Vagina (tissue), 2 donors: ENCODE data around the gene MAG.

ENCODE experiments used
- POLR2A ChIP-seq, 2 donors: fragments of 450-650 bp; IDR thresholded peaks; one replicate each; pipeline ENCODE4 v1.6.1; 2017; ENCODE audit warnings: antibody characterized with exemption in 2 of 2, mild to moderate bottlenecking in 2 of 2, moderate library complexity in 2 of 2
- POLR2AphosphoS5 ChIP-seq, 2 donors: sonication (generic); formaldehyde crosslinking; IDR thresholded peaks; one replicate each; pipeline ENCODE4 v1.9.0; 2017; ENCODE audit warnings: antibody characterized with exemption in 2 of 2, mild to moderate bottlenecking in 2 of 2, low read depth in 1 of 2; ENCODE audit not compliant: insufficient read depth in 1 of 2
- TF ChIP-seq, protein P1 (sequence below), 3 experiments: fragments of 450-650 bp in 2 of 3; fragments of 200-600 bp in 1 of 3; sonication (generic) in 1 of 3; IDR thresholded peaks; one replicate each; pipeline ENCODE4 v1.5.1; 2017 to 2019; ENCODE audit warnings: antibody characterized with exemption in 3 of 3, mild to moderate bottlenecking in 2 of 3, moderate library complexity in 2 of 3

DNA sequence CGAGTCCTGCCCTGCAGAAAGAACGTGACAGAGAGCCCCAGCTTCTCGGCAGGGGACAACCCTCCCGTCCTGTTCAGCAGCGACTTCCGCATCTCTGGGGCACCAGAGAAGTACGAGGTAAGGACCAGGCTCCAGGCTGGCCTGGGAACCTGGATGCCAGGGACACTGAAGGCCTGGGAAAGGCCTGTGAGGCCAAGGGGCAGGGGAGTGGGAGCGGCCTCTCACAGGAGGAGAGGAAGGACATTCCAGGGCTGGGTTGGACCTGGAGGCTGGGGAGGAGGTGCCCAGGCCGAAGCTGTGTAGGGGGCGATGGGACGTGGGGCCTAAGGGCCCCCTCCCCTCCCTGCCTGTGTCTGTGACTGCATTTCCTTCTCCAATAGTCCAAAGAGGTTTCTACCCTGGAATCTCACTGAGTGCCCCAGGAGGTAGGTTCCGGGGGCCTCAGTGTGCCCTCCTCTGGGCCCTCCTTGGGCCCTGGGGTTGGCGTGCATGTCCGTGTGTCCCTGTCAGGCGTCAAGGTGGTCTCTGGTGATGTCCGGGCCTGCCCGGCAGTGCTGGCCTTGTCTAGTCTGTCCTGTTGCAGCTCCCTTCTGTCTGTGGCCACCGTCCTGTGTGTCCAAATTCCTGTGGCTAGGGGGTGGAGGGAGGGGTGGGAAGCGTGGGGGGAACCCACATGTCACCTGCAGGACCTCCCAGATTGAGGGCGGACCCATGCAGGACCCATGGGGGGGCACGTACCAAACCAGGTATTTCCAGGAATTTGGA is 20.1 kb downstream of the MAG start:
- TF ChIP-seq, protein P1, sequence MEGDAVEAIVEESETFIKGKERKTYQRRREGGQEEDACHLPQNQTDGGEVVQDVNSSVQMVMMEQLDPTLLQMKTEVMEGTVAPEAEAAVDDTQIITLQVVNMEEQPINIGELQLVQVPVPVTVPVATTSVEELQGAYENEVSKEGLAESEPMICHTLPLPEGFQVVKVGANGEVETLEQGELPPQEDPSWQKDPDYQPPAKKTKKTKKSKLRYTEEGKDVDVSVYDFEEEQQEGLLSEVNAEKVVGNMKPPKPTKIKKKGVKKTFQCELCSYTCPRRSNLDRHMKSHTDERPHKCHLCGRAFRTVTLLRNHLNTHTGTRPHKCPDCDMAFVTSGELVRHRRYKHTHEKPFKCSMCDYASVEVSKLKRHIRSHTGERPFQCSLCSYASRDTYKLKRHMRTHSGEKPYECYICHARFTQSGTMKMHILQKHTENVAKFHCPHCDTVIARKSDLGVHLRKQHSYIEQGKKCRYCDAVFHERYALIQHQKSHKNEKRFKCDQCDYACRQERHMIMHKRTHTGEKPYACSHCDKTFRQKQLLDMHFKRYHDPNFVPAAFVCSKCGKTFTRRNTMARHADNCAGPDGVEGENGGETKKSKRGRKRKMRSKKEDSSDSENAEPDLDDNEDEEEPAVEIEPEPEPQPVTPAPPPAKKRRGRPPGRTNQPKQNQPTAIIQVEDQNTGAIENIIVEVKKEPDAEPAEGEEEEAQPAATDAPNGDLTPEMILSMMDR (IDR thresholded peaks at IDR 0.05): no peak
- TF ChIP-seq POLR2A (IDR thresholded peaks at IDR 0.05) (no peak), POLR2AphosphoS5 (IDR thresholded peaks at IDR 0.05; ENCODE audit: insufficient read depth in 1 of 2, low read depth in 1 of 2) (no peak)
